ENCODE data around the gene FKBP8.

FKBP8 gene

GRCh38 chr19:18484992-18485391 lies 58.4 kb downstream of the FKBP8 start:
- H3K27ac ChIP-seq (ENCODE audit: insufficient read depth, low read depth, low read length, poor library complexity, severe bottlenecking), result no peak overlapping the region
- H3K4me3 ChIP-seq (ENCODE audit: insufficient read depth, low read depth, low read length), result no peak overlapping the region
- H3K4me1 ChIP-seq (ENCODE audit: control insufficient read depth, insufficient read depth, low read length), result peaks cover 6% of the 10 kb centered on the region
- 86 to 89% methylated on average over 5 of the region's 5 CpGs for WGBS, 2 experiments
- no peaks in the 10 kb centered on the region for H3K27me3 ChIP-seq (ENCODE audit: control insufficient read depth, insufficient read depth, low read length, poor library complexity, severe bottlenecking)
- no peaks in the 10 kb centered on the region for H3K9me3 ChIP-seq (ENCODE audit: control insufficient read depth, low read length)
- no peaks in the 10 kb centered on the region for H3K36me3 ChIP-seq (ENCODE audit: control insufficient read depth, insufficient read depth, low read length)

DNA sequence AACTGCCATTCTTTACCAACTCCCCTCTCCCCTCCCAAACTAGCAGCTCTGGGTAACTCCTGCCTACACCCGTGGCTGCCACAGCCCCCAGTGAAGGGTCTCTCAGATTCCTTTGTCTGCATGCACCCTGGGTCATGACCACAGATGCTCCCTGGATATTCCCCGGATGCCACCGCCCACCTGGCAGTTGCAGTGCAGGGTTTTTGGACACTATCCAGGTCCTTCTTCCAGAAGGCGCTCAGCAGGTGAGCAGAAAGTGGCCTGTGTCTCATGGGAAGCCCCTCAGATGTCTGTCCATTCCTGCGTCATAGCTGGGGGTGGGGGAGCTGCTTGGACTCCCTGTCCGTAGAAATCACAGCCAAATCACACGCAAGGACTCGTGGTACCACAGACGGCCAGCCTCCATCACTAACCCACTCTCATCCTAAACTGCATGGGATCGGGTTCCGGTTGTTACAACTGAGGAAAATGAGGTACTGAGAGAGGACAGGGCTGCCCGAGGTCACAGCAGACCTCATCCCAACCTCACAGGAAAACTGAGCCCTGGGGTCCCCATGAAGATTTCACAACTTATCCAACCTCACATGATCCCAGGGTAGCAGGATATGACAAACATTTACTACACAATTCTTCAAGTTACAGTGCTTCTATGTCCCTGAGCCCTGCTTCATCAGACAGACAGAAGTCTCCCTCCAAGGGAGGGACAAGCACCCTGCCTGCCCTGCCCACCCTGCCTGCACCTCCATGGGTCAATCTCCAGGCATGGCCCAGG lies 60.1 kb downstream of the FKBP8 start:
- Histone ChIP-seq H3K27me3 (ENCODE audit: control insufficient read depth, insufficient read depth, low read length, poor library complexity, severe bottlenecking) (no peaks in the 10 kb centered on the region), H3K4me1 (ENCODE audit: control insufficient read depth, insufficient read depth, low read length) (peaks cover 6% of the 10 kb centered on the region), H3K9me3 (ENCODE audit: control insufficient read depth, low read length) (no peaks in the 10 kb centered on the region), H3K4me3 (ENCODE audit: insufficient read depth, low read depth, low read length) (no peak overlapping the region), H3K36me3 (ENCODE audit: control insufficient read depth, insufficient read depth, low read length) (no peaks in the 10 kb centered on the region), H3K27ac (ENCODE audit: insufficient read depth, low read depth, low read length, poor library complexity, severe bottlenecking) (no peak overlapping the region)
- WGBS, 2 experiments, result 92 to 95% methylated on average over 12 of the region's 12 CpGs
